GM18520 (cell line): ENCODE measurements around the gene SSBP2.
A peak's percentile ranks its signal among the peaks of the same experiment; 100 is the strongest.

ENCODE experiments used
- ATAC-seq: cut with Tn5 transposase; IDR thresholded peaks from one replicate; pipeline ENCODE4 v1.9.1; 2021; ENCODE audit not compliant: unreplicated experiment

SSBP2 gene

DNA sequence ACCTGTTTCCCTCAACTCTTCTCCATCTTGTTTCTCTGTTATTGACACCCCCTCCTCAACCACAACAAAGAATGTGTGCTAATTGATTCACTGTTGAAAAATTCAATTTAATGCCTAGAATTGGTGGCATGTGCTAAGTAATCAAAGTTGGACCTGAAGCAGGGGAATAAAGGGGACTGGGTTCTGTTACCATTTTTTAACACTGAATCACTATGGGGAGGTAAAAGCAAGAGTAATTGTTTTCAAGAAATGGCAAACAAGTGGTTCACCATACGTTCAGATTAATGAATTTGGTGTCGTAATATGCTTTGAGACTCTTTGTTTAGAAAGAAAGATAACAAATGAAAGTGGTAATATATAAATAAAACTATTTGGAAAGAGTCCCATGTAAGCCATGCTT, 17.0 kb upstream of the SSBP2 start:
- ATAC-seq = no peak

- ATAC-seq = no peak
These were observed 16.2 kb upstream of the SSBP2 start for GRCh38 chr5:81767097-81767496.

DNA sequence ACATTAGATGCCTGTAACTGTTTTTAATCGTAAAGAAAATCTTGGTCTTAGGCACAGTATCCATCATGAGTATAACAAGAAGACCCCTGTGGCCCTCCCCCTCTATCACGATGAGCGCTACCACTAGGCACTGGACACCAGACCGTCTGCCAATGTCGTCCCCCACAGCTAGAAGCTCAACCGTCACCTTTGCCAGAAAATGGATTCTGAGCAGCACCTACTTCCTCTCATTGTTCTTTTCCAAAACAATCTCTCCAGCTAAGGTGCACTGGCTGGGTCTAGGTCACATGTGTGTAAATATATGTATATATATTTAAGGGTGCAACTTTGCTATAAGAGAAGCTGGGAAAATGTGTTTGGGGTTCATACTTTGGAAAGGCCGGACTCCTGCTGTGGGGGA, 15.7 kb upstream of the SSBP2 start:
- ATAC-seq = no peak

DNA sequence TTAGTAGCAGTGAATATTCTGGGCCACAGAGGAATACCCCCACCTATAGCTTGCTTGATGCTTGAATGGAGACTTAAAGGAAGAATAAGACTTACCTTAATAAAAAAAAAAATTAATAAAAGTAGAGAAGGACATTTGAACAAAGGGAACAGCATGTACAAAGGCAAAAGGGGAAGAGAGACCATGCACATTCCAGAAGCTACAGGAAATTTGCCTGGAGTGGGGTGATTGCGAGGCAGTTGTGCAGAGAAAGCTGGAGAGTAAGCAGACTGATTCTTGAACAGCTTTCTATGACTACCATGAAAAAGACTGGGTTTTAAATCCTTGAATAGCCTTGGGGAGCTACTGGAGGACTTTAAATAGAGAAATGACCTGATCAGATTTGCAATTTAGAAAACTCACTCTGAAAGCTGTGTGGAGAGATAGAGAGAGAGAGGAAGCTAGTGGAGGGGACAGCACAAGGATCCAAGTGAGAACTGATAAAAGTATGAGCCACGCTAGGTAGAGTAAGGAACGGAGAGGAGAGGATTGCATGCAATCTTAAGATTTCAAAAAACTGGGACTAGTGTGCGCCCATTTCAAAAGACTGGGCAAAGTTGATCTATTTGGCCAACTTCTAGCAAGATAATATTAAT, 12.5 kb upstream of the SSBP2 start:
- ATAC-seq = no peak

DNA sequence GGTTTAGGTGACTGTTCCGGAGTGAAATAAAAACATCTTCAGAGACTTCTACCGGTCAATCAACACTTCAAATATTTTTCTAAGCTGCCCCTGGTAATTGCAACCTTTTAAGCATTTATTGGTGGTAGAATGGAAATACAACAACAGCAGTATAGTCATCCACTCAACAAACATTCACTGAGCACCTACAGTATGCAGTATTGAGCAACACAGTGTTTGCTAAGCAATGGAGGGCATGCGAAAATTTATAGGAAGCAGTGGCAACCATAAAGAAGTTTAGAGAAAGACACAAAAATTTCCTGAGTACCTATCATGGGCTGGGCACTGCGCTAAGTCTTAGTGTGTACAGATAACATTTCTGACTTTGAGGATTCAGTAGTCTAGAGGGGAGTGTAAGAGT, 12.0 kb upstream of the SSBP2 start:
- ATAC-seq = no peak

DNA sequence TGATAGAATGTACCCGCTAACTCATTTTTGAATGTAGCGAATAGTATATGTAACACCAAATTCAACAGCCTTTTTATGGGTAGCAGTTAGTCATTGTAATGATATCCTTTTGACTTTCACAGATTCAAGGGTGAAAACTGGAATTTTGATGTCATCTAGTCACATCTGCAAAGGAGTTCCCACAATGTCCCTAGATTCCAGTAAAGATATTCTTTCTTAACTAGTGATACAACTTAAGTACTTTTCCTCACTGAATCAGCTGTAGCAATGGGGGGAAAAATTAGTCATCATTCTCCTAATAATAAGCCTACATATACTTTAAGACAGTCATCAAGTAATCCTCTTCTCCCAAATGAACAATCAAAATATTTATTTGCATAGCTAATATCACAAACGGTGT, 11.5 kb upstream of the SSBP2 start:
- ATAC-seq = no peak

DNA sequence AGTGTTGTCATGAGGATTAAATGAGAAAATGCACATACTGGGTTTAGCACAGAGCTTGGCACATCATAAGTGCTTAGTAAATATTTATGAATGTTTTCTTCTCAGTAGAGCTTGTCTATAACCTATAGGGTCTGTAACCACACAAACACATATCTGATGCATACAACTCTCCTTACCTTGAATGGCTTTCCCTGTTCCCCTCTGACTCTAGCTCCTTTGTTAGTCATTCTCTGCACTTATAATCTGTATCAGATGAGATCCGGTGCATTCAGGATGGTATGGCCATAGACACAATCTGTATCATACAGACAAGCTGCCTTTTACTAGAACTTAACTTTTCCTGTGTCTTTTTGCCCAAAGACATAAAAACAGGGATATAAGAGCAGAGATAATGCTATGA, 11.1 kb upstream of the SSBP2 start:
- no peak for ATAC-seq

DNA sequence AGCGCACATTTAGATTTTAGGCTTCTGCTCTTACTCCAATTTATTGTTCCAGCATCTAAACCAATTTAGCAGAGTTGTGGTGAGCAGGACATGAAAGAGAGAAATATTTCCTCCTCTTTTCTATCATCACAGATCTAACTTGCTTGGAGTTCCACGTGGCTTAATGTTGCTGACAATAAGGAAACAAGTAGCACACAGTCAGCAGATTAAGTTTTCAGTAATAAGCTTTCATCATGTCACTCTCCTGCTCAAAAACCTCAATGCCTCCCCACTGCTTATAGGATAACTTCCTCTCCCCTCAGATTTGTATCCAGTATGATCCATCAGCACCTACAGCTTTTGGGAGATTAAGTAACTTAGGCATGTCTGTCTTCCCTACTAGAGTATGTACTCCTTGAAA, 10.4 kb upstream of the SSBP2 start:
- ATAC-seq = no peak

- no peak for ATAC-seq
These were observed 9.6 kb upstream of the SSBP2 start for GRCh38 chr5:81760521-81760920.

DNA sequence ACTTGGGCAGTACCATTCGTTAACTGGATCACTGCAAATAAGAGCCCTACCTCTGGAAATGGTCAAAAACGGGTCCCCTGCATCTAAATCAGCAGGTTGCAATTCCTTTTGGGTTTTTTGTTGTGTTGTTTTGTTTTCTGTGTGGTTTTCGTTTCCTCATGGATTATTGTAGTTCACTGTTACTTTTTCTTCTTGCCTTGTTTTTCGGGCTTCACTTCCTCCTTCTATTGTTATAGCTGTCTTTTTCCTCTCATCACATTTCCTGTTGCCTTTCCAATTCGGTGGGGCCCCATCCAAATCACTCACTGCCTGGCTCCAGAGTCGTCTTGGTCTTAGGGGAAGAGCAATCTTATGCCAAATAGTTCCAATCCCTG, 8.7 kb upstream of the SSBP2 start:
- no peak for ATAC-seq

DNA sequence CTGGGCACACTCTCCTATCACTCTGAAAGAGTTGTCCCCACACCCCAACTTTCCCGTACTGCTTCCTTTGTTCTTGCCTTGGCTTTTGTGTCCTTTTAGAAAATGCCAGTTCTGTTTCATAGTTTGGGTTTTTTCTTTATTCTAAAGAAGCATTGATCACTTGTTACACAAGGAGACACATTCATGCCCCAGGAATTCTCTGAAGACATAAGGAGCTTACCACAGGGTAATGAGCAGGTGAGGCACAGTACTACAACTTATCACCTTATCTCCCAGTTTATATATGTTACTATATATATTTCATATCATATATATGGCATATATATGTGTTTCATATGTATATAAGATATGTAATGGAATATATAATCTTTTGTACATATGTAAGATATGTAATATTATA, 6.5 kb upstream of the SSBP2 start:
- no peak for ATAC-seq

DNA sequence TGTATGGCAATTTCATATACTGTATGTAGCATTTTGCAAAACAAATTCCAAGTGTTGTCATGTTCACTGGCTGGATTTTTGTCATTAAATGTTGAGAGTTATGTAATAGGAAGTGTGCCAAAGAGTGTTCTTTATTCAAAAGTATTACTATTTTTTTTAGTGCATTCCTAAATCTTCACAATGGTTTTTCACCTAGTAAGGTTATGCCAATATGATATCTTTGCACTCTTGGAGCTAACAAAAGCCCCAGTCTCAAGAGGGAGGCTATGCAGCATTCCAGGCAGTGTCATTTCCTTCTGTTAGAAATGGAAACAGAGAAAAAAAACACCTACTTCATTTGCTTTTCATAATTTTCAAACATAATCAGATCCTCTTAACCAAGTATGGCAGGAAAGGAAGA, 5.1 kb upstream of the SSBP2 start:
- ATAC-seq = no peak

GRCh38 chr5:81755320-81755719, 4.4 kb upstream of the SSBP2 start:
- ATAC-seq = no peak

DNA sequence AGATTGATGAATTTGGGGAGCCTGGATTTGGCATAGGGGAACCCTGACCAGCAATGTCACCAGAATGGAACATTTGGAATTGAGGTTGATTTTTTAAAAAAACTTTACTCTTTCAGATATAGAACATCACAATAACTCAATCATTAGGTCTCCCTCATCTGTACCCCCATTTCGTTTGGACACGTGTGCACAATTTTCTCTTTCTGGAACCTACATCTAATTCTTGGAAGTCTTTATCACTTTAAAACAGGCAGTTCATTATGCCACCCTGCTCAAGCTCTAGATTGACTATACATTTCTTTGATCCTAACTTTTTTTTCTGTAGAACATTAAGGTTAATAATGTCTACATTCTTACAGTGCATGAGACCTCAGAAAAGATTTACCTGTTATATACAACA, 3.7 kb upstream of the SSBP2 start:
- ATAC-seq = no peak

- no peak for ATAC-seq
These were observed 2.5 kb upstream of the SSBP2 start for GRCh38 chr5:81753429-81753828.

GRCh38 chr5:81752644-81752963, 1.7 kb upstream of the SSBP2 start:
- no peak for ATAC-seq

DNA sequence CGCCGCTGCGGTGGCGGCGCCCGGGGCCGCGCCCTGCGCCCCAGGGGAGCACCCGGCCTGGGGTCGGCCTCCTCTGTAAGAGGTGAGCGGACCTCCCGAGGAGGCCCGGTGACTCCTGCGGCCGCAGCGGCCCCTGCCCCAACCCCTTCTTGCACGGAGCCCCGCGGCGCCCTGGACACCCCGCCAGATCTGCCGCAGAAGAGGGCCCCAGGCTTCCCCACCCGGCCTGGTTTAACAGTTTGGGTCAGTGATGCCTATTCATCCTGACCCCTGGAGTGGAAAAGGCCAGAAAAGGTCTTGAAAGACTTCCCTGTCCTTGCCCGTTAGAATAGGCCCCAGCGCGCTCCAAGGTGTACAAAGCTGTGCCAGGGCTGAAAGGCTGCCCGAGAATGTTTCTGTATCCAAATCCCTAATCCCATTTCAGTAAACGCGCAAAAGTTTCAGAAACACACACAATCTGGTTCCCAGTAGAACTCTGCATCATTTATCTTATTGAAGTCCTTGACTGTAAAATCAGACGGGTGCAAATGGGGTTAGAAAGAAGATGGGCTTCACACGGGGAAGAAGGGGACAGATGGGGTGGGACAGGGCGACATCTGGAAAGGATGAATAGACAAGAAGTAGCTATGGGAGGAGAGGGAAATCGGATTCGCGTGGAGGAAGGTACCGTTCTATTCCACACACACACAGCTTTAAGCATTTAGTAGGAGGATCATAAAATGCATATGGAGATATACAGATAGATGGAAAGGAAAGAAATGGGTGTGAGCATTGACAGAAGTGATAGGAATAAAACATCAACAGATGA, 1.1 kb upstream of the SSBP2 start:
- peak; percentile 5 for ATAC-seq

DNA sequence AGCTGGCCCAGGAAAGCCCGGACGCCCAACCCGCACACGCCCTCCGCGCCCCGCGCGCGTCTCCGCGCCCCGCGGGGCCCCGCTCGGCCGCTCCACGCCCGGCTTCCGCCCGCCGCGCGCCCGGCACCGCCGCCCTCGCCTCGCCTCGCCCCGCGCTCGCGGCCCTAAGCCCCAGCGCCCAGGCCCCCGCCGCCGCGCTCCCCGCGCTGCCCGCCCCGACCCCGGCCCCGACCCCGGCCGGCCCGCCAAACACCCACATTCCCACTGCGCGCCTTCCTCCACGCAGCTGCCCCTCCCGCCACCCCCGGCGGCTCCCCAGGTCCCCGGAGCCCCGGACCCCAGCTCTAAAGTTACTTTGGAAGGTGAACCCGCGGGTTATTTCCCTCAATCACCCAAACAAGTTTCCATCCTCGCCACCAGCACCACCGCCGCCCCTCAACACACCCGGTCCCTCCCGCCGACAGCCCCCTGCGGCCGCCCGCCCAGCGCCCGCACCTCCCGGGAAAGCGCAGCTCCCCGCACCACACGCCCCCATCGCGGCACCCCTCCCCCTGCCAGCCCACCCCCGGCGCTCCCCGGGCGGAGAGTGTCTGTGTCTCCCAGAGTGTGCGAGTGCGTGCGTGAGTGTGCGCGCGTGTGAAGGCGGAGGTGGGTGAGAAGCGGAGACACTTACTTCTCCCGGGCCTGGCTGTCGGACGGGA, 439 bp downstream of the SSBP2 start:
- no peak for ATAC-seq

- ATAC-seq = peak; percentile 16
These were observed 1.2 kb downstream of the SSBP2 start for GRCh38 chr5:81749561-81750307.

DNA sequence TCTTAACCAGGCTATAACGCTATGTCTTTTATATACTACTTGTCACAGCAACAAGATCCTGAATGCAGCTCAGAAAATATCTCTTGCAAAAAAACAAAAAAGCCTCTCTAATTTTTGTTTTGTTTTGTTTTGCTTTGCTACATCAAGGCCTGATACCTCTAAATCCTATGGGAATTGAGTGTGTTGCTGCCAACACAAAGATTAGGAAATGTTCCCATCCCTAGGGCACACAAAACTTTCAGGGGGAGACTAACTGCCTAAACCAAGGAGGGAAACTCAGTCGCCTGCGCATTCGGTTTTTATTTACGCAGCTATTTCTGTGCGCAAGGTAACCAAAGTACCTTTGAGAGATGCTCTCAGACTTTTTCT, 1.7 kb downstream of the SSBP2 start:
- ATAC-seq = no peak

DNA sequence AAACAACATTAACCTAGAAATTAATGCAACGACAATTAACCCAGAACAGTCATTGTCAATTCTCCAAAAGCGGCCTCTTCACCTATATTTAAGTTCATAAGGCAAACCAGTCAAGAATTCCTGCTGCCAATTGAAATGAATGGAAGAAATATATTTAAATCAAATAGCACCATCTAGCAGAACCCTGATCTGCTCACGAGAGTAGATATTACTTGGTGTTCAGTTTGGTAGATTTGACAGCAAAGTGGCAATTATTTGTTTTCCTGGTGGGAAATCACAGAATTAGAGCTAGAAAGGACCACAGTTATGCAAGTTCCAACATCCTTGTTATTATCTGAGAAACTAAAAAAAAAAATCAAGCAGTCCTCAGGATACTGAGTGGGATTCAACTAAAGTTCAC, 2.3 kb downstream of the SSBP2 start:
- no peak for ATAC-seq

DNA sequence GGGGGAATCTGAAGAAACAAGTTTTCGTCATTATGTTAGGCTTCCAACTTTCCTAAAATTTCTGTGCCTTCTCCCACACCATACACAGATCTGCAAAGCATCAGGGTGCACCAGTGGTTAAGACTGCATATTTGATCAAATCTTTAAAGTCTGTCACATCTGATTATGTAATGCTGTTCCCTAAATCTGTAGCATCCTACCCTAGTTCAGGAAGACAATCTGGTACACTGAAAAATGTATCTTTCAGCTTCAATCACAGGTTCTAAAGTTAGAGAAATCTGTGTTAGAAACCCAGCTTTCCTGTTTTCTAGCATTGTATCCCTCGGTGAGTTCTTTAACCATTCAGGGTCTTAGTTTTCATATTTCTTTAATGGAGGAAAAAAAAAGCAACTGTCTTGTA, 3.9 kb downstream of the SSBP2 start:
- no peak for ATAC-seq
